Measurements from ENCODE around the gene NUP85.
"Not testable (repeated sequence)": the region's sequence is repeated elsewhere in the genome, so short reads cannot be mapped to it uniquely, and the experiment has no call there.

Gene NUP85, protein sequence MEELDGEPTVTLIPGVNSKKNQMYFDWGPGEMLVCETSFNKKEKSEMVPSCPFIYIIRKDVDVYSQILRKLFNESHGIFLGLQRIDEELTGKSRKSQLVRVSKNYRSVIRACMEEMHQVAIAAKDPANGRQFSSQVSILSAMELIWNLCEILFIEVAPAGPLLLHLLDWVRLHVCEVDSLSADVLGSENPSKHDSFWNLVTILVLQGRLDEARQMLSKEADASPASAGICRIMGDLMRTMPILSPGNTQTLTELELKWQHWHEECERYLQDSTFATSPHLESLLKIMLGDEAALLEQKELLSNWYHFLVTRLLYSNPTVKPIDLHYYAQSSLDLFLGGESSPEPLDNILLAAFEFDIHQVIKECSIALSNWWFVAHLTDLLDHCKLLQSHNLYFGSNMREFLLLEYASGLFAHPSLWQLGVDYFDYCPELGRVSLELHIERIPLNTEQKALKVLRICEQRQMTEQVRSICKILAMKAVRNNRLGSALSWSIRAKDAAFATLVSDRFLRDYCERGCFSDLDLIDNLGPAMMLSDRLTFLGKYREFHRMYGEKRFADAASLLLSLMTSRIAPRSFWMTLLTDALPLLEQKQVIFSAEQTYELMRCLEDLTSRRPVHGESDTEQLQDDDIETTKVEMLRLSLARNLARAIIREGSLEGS

GRCh38 chr17:75205037-75205792 is at the start of gene NUP85:
Gene NUP85, plus strand, starts transcription at chr17:75205679. Its CDS starts 83 bp downstream, at chr17:75205762.
- peak; percentile 87 for DNase-seq

DNA sequence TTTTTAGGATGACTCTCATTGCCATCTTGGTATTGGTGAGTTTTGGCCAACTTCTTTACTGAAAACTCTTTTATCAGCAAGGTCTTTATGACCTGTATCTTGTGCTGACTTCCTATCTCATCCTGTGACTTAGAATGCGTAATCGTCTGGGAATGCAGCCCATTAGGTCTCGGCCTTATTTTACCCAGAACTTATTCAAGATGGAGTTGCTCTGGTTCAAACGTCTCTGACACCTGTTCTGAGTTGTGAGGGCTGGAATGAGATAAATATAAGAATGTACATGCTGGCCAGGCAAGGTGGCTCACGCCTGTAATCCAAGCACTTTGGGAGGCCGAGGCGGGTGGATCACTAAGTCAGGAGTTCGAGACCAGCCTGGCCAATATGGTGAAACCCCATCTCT is 47.0 kb upstream of the NUP85 start:
- DNase-seq = not testable (repeated sequence)

- no peak for DNase-seq
Measured at GRCh38 chr17:75159196-75160031, 46.1 kb upstream of the NUP85 start.

DNA sequence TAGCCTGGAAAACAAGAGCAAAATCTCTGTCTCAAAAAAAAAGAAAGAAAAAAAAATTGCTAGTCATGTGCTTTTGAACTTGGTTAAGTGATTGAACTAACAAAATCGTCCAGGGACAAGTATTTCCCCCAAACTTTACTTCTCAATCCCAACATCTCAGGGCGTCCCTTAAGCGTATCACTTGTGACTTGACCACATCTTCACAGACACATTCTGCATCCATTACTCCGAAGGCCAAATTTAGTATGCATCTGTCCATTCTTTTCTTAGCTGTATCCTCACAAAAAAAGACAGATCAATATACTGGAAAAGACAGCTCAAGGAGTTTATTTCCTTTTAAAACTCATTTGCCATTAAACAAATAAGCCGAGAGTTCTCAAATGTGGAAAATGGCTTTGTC is 45.3 kb upstream of the NUP85 start:
- no peak for DNase-seq

- DNase-seq = no peak
Measured at GRCh38 chr17:75163074-75163473, 42.4 kb upstream of the NUP85 start.

DNA sequence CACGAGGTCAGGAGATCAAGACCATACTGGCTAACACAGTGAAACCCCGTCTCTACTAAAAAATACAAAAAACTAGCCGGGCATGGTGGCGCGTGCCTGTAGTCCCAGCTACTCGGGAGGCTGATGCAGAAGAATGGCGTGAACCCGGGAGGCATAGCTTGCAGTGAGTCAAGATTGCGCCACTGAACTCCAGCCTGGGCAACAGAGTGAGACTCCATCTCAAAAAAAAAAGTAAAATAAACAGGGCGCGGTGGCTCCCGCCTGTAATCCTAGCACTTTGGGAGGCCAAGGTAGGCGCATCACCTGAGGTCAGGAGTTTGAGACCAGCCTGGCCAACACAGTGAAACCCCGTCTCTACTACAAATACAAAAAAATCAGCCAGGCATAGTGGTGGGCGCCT is 40.9 kb upstream of the NUP85 start:
- DNase-seq = not testable (repeated sequence)

- no peak for DNase-seq
Measured at GRCh38 chr17:75168998-75169397, 36.5 kb upstream of the NUP85 start.

GRCh38 chr17:75173526-75173925 is 32.0 kb upstream of the NUP85 start:
- no peak for DNase-seq

- no peak for DNase-seq
Measured at GRCh38 chr17:75174996-75175395, 30.5 kb upstream of the NUP85 start.

GRCh38 chr17:75176625-75177024 is 28.9 kb upstream of the NUP85 start:
- DNase-seq = no peak

GRCh38 chr17:75178453-75178852 is 27.0 kb upstream of the NUP85 start:
- DNase-seq = peak; percentile 17

GRCh38 chr17:75181110-75181509 is 24.4 kb upstream of the NUP85 start:
- DNase-seq = no peak

DNA sequence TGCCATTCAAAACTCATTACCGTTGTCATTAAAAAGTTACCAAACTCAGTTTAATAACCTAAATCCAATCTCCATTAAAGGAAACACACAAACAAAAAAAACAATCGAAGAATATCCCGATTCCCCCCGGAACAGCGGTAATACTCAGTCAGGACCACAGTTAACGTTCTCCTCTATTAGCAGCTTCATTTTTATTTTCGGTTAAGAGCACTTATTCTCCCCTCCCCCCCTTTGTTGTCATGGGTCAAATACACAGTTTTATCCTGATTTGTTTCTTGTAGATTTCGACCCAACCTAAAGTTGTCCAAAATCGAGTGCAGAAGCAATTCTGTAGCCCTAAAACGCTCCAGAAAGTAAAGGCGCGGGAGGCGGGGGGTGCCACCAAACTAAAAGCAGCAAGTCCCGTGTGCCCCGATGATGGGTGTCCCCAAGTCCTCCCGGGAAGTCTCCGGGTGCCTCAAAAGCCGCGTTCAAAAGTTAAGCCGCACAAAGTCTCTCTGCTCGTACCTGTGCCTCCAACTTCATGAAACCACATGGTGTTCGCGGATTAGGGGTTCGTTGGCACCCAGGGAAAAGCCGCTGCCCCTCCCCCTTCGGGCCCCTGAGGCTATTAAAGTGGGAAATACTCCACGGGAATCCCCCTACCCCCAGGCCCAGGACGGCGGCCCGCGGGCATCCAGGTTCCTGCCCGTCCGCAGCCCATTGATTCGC is 23.7 kb upstream of the NUP85 start:
- DNase-seq = peak; percentile 43

DNA sequence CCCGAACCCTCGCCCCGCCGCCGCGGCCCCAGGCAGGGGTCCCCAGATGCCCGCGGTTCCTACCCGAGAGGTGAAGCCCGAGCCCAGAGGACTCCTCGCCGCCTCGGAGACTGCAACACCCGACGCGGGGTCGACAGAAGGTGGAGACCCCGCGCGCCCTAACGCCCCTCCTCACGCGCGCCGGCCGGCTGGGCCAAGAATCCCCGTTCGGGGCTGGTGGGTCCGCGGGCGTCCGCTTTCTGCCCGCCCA is 23.2 kb upstream of the NUP85 start:
- DNase-seq = no peak

GRCh38 chr17:75182569-75183436 is 22.7 kb upstream of the NUP85 start, which contains the start of gene SUMO2:
Gene SUMO2, minus strand, starts transcription at chr17:75182959. Its CDS starts 125 bp downstream, at chr17:75182834.
- peak; percentile 96 for DNase-seq

DNA sequence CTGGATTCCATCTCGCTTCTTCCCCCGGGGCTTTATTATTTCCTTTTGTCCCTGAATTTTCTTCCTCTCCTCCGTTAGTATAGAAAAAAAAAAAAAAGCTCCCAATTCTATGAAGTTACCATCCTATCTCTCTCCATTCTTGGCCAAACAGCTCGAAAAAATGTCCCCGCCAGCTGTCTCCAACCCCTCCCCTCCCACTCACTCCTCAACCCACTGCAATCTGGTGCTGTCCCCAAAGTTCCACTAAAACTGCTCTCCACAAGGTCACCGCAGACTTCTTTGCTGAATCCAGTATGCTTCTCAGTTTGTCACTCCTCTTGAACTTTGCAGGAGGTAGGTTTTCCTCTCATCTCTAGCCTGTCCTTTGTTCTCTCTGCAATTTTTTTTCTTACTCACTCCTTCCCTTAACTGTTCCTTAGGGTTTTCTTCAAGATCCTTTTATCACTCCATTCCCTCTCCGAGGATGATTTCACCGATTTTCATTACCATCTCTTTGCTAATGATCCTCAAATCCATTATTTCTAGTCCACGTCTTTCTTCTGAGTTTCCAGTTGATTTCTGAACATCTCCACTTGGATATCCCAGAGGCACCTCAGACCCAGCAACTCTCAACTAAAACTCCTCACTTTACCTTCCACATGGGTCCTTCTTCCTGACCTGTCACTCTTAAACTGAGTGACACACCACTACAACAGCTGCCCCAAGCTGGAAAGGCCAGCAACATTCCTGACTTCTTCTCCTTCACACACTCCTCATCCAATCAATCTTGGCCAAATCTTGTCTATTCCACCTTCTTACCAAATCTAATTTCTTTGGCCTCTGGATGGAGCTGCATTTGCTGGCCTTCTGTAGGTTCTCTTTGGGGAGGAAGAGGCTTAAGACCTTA is 21.2 kb upstream of the NUP85 start:
- DNase-seq = no peak

DNA sequence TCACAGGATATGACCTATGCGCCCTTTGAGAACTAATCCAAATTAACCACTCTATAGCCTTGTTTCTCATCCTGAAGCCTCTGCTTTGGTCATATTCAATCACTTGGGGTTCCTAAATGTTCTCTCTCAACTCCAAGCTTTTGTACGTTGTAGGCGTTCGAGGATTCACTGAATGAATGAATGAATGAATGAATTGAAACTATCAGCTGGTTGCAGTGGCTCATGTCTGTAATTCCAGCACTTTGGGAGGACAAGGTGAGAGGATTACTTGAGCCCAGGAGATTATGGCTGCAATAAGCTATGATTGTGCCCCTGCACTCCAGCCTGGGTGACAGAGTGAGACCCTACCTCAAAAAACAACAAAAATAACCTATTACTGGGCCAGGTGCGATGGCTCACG is 16.9 kb upstream of the NUP85 start:
- DNase-seq = no peak

DNA sequence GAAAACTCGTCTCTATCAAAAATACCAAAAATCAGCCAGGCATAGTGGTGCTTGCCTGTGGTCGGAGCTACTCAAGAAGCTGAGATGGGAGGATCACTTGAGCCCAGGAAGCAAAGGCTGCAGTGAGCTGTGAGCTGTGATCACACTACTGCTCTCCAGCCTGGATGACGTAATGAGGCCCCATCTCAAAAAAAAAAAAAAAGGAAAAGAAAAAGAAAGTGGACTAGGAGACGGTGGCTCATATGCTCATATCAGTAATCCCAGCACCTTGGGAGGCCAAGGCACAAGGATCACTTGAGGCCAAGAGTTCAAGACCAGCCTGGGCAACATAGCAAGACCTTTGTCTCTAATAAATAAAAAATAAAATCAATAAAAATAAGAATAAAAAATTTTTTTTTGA is 13.9 kb upstream of the NUP85 start:
- no peak for DNase-seq

- DNase-seq = no peak
Measured at GRCh38 chr17:75194879-75195278, 10.6 kb upstream of the NUP85 start.

Data from CD4-positive, alpha-beta T cell treated with Interleukin-4 for 4 hours (primary cell).